HepG2 (cell line): ENCODE results near the gene DACT2. TPM values are rescaled to one million over a fixed set of nuclear protein-coding genes. Genes with fewer than 3 reads are reported as not detected.

Experiments
- ELF3 ChIP-seq: IDR thresholded peaks from 2 replicates; pipeline ENCODE4 v1.6.1; 2016; ENCODE audit warnings: missing genetic modification reagents, missing compliant biosample characterization
- HOXA3 ChIP-seq: sonication (generic); formaldehyde crosslinking; IDR thresholded peaks from 2 replicates; pipeline ENCODE4 v1.5.0; 2020; ENCODE audit warnings: missing genetic modification reagents
- KAT8 ChIP-seq: IDR thresholded peaks from 2 replicates; pipeline ENCODE4 v1.6.1; 2016; ENCODE audit warnings: missing genetic modification reagents, missing compliant biosample characterization
- KDM4B ChIP-seq: sonication (generic); formaldehyde crosslinking; IDR thresholded peaks from 2 replicates; pipeline ENCODE4 v1.4.0; 2020; ENCODE audit warnings: missing genetic modification reagents
- PBX2 ChIP-seq: IDR thresholded peaks from 2 replicates; pipeline ENCODE4 v1.6.1; 2016; ENCODE audit warnings: control low read depth
- SOX5 ChIP-seq: IDR thresholded peaks from 2 replicates; pipeline ENCODE4 v1.6.1; 2016; ENCODE audit warnings: borderline replicate concordance
- TFAP4 ChIP-seq: sonication (generic); IDR thresholded peaks from 2 replicates; pipeline ENCODE4 v1.6.1; 2016; ENCODE audit warnings: low read depth, borderline replicate concordance
- ZNF362 ChIP-seq: sonication (generic); formaldehyde crosslinking; IDR thresholded peaks from 2 replicates; pipeline ENCODE4 v1.4.0; 2020; ENCODE audit warnings: missing genetic modification reagents, mild to moderate bottlenecking, borderline replicate concordance
- ZSCAN29 ChIP-seq: sonication (generic); formaldehyde crosslinking; conservative IDR thresholded peaks from 2 replicates; pipeline ENCODE4 v1.4.0; 2020; ENCODE audit warnings: mild to moderate bottlenecking, missing genetic modification reagents
- polyA plus RNA-seq, 8 experiments: library from polyadenylated mRNA; depleted of rRNA in 3 of 8; stranded (reverse) in 7 of 8; unstranded in 1 of 8; fragments of >200 nt; fragmentation: Illumina TruSeq in 4 of 8; extraction: Trizol in 4 of 8; gene quantifications; 2 replicates each; pipeline versions ENCODE4 v1.2.1 to v1.2.3, GENCODE V29; 2011 to 2016; ENCODE audit warnings: low read depth in 4 of 8, missing spikeins in 1 of 8, mixed read lengths in 1 of 8; ENCODE audit not compliant: insufficient read depth in 1 of 8
- total RNA-seq, 5 experiments: library from RNA; depleted of rRNA; stranded (reverse); fragments of >200 nt; fragmentation: Illumina TruSeq; extraction: Trizol; gene quantifications; 2 replicates each; pipeline ENCODE4 v1.2.3, GENCODE V29; 2016; ENCODE audit warnings: low read depth in 1 of 5
- TF ChIP-seq, protein P1 (sequence below): sonication (generic); formaldehyde crosslinking; IDR thresholded peaks from 2 replicates; pipeline ENCODE4 v1.4.0; 2020; ENCODE audit warnings: missing genetic modification reagents
- TF ChIP-seq, protein P2 (sequence below): IDR thresholded peaks from 2 replicates; pipeline ENCODE4 v1.6.1; 2016; ENCODE audit warnings: low read depth, missing genetic modification reagents, missing compliant biosample characterization
- TF ChIP-seq, protein P3 (sequence below): IDR thresholded peaks from 2 replicates; pipeline ENCODE4 v1.4.0; 2020; ENCODE audit warnings: mild to moderate bottlenecking, missing genetic modification reagents

DACT2 gene
- total and polyA plus RNA-seq, 2 of the 13 experiments (the other 11 are each of a cell fraction or from before 2014, with no cell fraction given) = 0.15 TPM; not detected in 1

DNA sequence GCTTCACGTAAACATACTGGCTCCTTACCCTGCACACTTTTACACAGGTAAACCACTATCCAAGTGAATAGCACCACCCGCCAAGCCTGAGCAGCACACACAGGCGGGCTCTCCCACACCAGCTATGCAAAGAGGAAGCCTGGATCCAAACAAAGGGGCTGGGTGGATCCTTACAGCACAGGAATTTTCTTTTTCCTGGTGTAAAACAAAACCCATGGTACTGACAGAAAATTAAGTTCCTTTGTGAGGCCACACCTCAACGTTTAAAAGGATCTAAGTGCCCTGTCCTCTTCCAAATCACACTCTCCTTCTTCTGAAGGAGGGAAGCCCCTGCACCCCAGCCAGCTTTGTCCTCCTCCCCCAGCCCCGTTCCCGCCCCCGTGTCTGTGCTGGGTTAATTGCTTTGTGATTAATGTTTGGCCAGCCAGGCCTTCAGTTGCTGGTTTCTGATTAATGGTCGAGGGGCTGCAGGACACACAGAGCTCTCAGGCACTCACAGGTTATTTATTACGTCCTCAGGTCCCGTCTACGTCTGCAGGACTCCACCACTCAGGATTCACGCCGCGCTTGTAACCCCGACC is 6.1 kb downstream of the DACT2 start (continued):
- TF ChIP-seq KAT8 (CRISPR knock-in tag) = 0 out of 2 replicates have a peak, but pooled peaks have one; percentile 15
- TF ChIP-seq, protein P1, sequence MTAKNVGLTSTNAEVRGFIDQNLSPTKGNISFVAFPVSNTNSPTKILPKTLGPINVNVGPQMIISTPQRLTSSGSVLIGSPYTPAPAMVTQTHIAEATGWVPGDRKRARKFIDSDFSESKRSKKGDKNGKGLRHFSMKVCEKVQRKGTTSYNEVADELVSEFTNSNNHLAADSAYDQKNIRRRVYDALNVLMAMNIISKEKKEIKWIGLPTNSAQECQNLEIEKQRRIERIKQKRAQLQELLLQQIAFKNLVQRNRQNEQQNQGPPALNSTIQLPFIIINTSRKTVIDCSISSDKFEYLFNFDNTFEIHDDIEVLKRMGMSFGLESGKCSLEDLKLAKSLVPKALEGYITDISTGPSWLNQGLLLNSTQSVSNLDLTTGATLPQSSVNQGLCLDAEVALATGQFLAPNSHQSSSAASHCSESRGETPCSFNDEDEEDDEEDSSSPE (CRISPR knock-in tag) = 0 out of 2 replicates have a peak, but pooled peaks have one; percentile 19
- TF ChIP-seq KDM4B (CRISPR knock-in tag) = no peak
- peak; percentile 29; the same call in 1 of the 2 replicates for TF ChIP-seq HOXA3 (CRISPR knock-in tag)
- TF ChIP-seq, protein P2, sequence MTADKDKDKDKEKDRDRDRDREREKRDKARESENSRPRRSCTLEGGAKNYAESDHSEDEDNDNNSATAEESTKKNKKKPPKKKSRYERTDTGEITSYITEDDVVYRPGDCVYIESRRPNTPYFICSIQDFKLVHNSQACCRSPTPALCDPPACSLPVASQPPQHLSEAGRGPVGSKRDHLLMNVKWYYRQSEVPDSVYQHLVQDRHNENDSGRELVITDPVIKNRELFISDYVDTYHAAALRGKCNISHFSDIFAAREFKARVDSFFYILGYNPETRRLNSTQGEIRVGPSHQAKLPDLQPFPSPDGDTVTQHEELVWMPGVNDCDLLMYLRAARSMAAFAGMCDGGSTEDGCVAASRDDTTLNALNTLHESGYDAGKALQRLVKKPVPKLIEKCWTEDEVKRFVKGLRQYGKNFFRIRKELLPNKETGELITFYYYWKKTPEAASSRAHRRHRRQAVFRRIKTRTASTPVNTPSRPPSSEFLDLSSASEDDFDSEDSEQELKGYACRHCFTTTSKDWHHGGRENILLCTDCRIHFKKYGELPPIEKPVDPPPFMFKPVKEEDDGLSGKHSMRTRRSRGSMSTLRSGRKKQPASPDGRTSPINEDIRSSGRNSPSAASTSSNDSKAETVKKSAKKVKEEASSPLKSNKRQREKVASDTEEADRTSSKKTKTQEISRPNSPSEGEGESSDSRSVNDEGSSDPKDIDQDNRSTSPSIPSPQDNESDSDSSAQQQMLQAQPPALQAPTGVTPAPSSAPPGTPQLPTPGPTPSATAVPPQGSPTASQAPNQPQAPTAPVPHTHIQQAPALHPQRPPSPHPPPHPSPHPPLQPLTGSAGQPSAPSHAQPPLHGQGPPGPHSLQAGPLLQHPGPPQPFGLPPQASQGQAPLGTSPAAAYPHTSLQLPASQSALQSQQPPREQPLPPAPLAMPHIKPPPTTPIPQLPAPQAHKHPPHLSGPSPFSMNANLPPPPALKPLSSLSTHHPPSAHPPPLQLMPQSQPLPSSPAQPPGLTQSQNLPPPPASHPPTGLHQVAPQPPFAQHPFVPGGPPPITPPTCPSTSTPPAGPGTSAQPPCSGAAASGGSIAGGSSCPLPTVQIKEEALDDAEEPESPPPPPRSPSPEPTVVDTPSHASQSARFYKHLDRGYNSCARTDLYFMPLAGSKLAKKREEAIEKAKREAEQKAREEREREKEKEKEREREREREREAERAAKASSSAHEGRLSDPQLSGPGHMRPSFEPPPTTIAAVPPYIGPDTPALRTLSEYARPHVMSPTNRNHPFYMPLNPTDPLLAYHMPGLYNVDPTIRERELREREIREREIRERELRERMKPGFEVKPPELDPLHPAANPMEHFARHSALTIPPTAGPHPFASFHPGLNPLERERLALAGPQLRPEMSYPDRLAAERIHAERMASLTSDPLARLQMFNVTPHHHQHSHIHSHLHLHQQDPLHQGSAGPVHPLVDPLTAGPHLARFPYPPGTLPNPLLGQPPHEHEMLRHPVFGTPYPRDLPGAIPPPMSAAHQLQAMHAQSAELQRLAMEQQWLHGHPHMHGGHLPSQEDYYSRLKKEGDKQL (CRISPR knock-in tag) = no peak
- TF ChIP-seq SOX5 (CRISPR knock-in tag) = no peak; the same call in 1 of the 2 replicates
- TF ChIP-seq TFAP4 = no peak
- no peak for TF ChIP-seq ZNF362
- TF ChIP-seq, protein P3, sequence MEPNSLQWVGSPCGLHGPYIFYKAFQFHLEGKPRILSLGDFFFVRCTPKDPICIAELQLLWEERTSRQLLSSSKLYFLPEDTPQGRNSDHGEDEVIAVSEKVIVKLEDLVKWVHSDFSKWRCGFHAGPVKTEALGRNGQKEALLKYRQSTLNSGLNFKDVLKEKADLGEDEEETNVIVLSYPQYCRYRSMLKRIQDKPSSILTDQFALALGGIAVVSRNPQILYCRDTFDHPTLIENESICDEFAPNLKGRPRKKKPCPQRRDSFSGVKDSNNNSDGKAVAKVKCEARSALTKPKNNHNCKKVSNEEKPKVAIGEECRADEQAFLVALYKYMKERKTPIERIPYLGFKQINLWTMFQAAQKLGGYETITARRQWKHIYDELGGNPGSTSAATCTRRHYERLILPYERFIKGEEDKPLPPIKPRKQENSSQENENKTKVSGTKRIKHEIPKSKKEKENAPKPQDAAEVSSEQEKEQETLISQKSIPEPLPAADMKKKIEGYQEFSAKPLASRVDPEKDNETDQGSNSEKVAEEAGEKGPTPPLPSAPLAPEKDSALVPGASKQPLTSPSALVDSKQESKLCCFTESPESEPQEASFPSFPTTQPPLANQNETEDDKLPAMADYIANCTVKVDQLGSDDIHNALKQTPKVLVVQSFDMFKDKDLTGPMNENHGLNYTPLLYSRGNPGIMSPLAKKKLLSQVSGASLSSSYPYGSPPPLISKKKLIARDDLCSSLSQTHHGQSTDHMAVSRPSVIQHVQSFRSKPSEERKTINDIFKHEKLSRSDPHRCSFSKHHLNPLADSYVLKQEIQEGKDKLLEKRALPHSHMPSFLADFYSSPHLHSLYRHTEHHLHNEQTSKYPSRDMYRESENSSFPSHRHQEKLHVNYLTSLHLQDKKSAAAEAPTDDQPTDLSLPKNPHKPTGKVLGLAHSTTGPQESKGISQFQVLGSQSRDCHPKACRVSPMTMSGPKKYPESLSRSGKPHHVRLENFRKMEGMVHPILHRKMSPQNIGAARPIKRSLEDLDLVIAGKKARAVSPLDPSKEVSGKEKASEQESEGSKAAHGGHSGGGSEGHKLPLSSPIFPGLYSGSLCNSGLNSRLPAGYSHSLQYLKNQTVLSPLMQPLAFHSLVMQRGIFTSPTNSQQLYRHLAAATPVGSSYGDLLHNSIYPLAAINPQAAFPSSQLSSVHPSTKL (CRISPR knock-in tag) = no peak
- TF ChIP-seq ZSCAN29 (CRISPR knock-in tag) = no peak
- TF ChIP-seq ELF3 (CRISPR knock-in tag) = peak; percentile 37; the same call in 1 of the 2 replicates
- TF ChIP-seq PBX2 = no peak
